Heart left ventricle (tissue), 16 donors: ENCODE measurements around the gene TALDO1. TPM values are rescaled to one million over a fixed set of nuclear protein-coding genes. Genes with fewer than 3 reads are reported as not detected.

ENCODE experiments used
- ATAC-seq, 4 donors: fragments of 200-7000 bp; cut with Tn5 transposase; one replicate each; pipeline ENCODE4 v1.9.1; 2020 to 2022; ENCODE audit warnings: moderate library complexity in 4 of 4, mild to moderate bottlenecking in 3 of 4, moderate number of reproducible peaks in 1 of 4
- DNase-seq, 5 donors: peaks; one replicate each; pipeline ENCODE4 v3.0.0-alpha.2; 2020
- H3K27ac ChIP-seq, 12 donors: fragments of 200-600 bp; sonication (generic) in 4 of 12; one replicate each; pipeline versions ENCODE4 v1.5.0 to v1.8.0; 2016 to 2022; ENCODE audit warnings: mild to moderate bottlenecking in 2 of 12
- H3K27me3 ChIP-seq, 9 donors: fragments of 200-600 bp; sonication (generic) in 2 of 9; one replicate each; pipeline versions ENCODE4 v1.5.1 to v1.8.0; 2016 to 2022; ENCODE audit warnings: mild to moderate bottlenecking in 3 of 9
- H3K36me3 ChIP-seq, 9 donors: fragments of 200-600 bp; sonication (generic) in 2 of 9; one replicate each; pipeline versions ENCODE4 v1.5.0 to v1.8.0; 2018 to 2022; ENCODE audit warnings: mild to moderate bottlenecking in 2 of 9
- H3K4me1 ChIP-seq, 12 donors: fragments of 200-600 bp; sonication (generic) in 4 of 12; one replicate each; pipeline versions ENCODE4 v1.5.0 to v1.8.0; 2016 to 2022; ENCODE audit warnings: mild to moderate bottlenecking in 3 of 12
- H3K4me3 ChIP-seq, 12 donors: fragments of 200-600 bp; sonication (generic) in 4 of 12; one replicate each; pipeline versions ENCODE4 v1.5.0 to v1.8.0; 2017 to 2022; ENCODE audit warnings: mild to moderate bottlenecking in 9 of 12, moderate library complexity in 4 of 12
- H3K9me3 ChIP-seq, 12 donors: fragments of 200-600 bp; sonication (generic) in 4 of 12; one replicate each; pipeline versions ENCODE4 v1.5.0 to v1.8.0; 2016 to 2022; ENCODE audit warnings: mild to moderate bottlenecking in 1 of 12
- POLR2A ChIP-seq, 2 donors: fragments of 450-650 bp; IDR thresholded peaks; one replicate each; pipeline ENCODE4 v1.6.1; 2017; ENCODE audit warnings: antibody characterized with exemption in 2 of 2, mild to moderate bottlenecking in 2 of 2, moderate library complexity in 2 of 2
- WGBS, 4 donors: extraction: QIAGEN DNeasy Blood & Tissue Kit in 2 of 4; methylation state at CpG; one replicate each; pipeline versions ENCODE4 v1.1.5 to v1.1.7; 2013 to 2018; 5-methylcytosine and 5-hydroxymethylcytosine counted together
- intact Hi-C, 10 donors: fragments of 100-400 bp; cut with DNase I; formaldehyde crosslinking; loops; one replicate each; pipeline versions ENCODE4 v1.11.1 to v1.14.2; 2022
- polyA plus RNA-seq, 2 donors: library from polyadenylated mRNA; stranded (reverse); fragments of 200-250 nt; gene quantifications; one replicate each; pipeline ENCODE4 v1.2.3, GENCODE V29; 2013
- total RNA-seq, 9 donors: library from RNA; depleted of rRNA in 2 of 9; stranded (reverse); fragments of >200 nt in 2 of 9; fragmentation: NEBNext Ultra II Directional in 3 of 9; extraction: Animal tissue kit (Norgen Biotek cat#: 25700) in 3 of 9; gene quantifications; one replicate each; pipeline versions ENCODE4 v1.1.0 to v1.2.4, GENCODE V29; 2016 to 2023
- TF ChIP-seq, protein P1 (sequence below), 12 donors: fragments of 200-600 bp; sonication (generic) in 4 of 12; IDR thresholded peaks; one replicate each; pipeline versions ENCODE4 v1.5.0 to v1.8.0; 2018 to 2022; ENCODE audit warnings: antibody characterized with exemption in 12 of 12, mild to moderate bottlenecking in 5 of 12
- donor health status: ischemic (EF 13 %, LVEDD 7.1; RV severe dilation, severe dysfunction).
- donor health status: healthy with polysubstance abuse.
- donor health status: DM: no; HTN: yes; CAD: no.
- donor health status: DM: no; HTN: no; CAD: no.
- donor health status: ischemic (EF 25% LVEDD 6.9; RV normal size, moderate dysfunction).
- donor health status: ischemic (EF 25% LVEDD 5.7; RV mildly dilated, moderate dysfunction).
- donor health status: healthy.
- donor health status: DM: yes; HTN: yes; CAD: no.
- donor health status: ischemic (EF 35%, LVEDD 5.7; RV mildly dilated, moderate dysfunction).
- donor health status: nonischemic (EF 11% LVEDD 7.7; RV severe dilation, severe dysfunction).
- donor health status: DM: yes; HTN: yes; CAD: no.
- donor health status: PGD.
- donor health status: ischemic (EF 29% LVEDD 5.4; RV normal size, mild dysfunction).
- donor health status: nonischemic (EF 23%, LVEDD 6.1; RV moderate dilation, normal function).

The TALDO1 gene
- total and polyA plus RNA-seq, 11 donors = 66.9 to 145 (median 105) TPM

DNA sequence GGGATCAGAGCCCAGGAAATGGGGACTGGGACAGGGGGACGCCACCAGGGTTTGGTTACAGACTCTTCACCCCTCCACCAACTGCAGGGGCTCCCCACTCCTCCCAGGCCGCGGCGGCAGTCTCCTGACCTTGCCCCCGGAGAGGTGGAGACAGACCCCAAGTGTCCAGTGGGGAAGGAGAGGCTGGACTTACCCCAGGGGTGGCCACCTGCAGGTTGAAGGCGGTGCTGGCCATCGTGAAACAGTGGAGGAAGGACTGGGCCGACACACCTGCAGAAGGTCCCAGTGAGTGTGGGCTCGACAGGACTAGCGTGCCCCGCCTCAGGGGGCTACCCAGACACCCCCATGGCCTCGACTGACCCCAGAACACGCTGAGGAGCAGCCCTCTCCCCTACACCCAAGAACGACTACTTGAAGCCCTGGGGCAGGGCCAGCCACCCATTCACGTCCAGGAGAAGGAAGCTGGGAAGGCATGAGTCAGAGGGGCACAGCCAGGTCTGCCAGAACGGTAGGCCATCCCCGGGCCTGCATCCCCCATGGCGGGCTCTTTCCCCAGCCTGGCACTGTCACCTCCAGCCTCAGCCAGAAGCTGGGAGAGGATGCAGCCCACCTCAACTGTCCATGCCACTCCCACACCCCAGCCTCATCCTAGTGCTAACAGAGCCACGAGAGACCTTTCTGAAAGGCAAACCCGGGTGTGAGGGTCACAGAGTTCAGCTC is 27.8 kb downstream of the TALDO1 start:
- DNase-seq (peak in 1 of 5 donors; percentile 16), ATAC-seq (no peak)
- Histone ChIP-seq H3K27me3 (no peaks in the 10 kb centered on the region), H3K4me3 (peak overlapping the region in 1 of 12 donors; percentile 90), H3K36me3 (peaks cover 0 to 48% (median 30%) of the 10 kb centered on the region in 9 donors), H3K27ac (no peak overlapping the region), H3K4me1 (peaks cover 0 to 44% (median 27%) of the 10 kb centered on the region in 12 donors), H3K9me3 (no peaks in the 10 kb centered on the region)
- intact Hi-C loops = no loop called here
- TF ChIP-seq POLR2A (IDR thresholded peaks at IDR 0.05) = no peak
- TF ChIP-seq, protein P1, sequence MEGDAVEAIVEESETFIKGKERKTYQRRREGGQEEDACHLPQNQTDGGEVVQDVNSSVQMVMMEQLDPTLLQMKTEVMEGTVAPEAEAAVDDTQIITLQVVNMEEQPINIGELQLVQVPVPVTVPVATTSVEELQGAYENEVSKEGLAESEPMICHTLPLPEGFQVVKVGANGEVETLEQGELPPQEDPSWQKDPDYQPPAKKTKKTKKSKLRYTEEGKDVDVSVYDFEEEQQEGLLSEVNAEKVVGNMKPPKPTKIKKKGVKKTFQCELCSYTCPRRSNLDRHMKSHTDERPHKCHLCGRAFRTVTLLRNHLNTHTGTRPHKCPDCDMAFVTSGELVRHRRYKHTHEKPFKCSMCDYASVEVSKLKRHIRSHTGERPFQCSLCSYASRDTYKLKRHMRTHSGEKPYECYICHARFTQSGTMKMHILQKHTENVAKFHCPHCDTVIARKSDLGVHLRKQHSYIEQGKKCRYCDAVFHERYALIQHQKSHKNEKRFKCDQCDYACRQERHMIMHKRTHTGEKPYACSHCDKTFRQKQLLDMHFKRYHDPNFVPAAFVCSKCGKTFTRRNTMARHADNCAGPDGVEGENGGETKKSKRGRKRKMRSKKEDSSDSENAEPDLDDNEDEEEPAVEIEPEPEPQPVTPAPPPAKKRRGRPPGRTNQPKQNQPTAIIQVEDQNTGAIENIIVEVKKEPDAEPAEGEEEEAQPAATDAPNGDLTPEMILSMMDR (IDR thresholded peaks at IDR 0.05) = no peak
- WGBS, 4 donors = 74 to 81% (median 79%) methylated on average over 17 to 20 of the region's 20 CpGs

DNA sequence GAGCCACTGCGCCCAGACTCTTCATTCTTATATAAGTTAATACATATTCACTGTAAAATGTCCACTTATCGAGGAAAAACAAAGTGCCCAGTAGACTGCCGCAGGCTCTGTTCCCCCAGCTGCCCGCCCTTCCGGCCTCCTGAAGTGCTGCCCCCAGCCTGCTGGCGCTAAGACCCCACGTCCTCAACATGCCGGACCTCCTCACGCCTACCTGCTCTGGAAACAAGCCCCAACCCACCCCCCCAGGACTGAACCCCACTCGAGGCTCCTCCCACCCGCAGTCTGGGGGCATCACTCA is 28.9 kb downstream of the TALDO1 start:
- TF ChIP-seq, protein P1 (IDR thresholded peaks at IDR 0.05) = no peak
- TF ChIP-seq POLR2A (IDR thresholded peaks at IDR 0.05) = no peak
- Histone ChIP-seq H3K9me3 (no peaks in the 10 kb centered on the region), H3K36me3 (peaks cover 0 to 36% (median 18%) of the 10 kb centered on the region in 9 donors), H3K27me3 (no peaks in the 10 kb centered on the region), H3K27ac (peak overlapping the region in 4 of 12 donors; percentile 69 to 94 (median 88)), H3K4me3 (peak overlapping the region; percentile 53 to 100 (median 92)), H3K4me1 (peaks cover 0 to 44% (median 27%) of the 10 kb centered on the region in 12 donors)
- DNase-seq = no peak
- WGBS, 4 donors = 33 to 45% (median 37%) methylated on average over 11 of the region's 11 CpGs
- intact Hi-C loops = no loop called here
- no peak for ATAC-seq

DNA sequence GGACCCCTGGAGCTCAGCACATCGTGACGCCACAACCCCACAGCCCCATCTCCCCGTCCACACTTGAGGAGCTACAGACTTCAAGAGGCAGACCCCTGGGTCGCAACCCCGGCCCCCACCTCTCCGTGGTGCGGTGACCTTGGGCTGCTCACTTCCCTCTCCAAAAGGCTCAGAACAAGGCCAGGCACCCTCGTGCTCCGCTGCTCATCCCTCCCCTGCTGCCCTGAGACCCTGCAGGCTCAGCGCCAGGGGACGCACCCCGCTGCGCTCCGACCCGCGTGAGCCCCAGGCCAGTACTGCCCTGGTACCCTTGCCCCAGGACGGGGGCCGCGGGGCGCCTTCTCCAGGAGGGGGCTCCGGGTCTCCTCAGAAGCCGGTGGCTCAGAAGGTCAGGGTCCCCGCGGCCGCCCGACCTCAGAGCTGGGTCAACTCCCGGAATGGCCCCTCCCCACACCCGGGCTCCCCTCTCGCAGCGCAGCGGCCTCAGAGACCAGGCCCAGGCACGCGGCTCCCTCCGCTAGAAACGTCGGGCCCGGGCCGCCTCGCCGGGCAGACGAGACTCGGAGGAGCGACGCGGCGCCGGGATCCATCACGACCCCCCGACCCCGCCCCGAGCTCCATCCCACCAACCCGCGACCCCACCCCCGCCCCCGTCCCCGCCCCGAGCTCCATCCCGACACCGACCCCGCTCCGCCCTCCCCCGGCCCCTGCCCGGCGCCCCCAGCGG is 29.5 kb downstream of the TALDO1 start:
- H3K4me1 ChIP-seq = peaks cover 0 to 44% (median 27%) of the 10 kb centered on the region in 12 donors
- no peaks in the 10 kb centered on the region for H3K9me3 ChIP-seq
- H3K4me3 ChIP-seq = peak overlapping the region; percentile 53 to 100 (median 92)
- intact Hi-C loops = loop anchor here in 1 of 10 donors (1.0 kb wide), 1 partner anchor 22 kb away; the partner anchor contains the start of gene SLC25A22
- no peaks in the 10 kb centered on the region for H3K27me3 ChIP-seq
- H3K36me3 ChIP-seq = peaks cover 0 to 31% (median 14%) of the 10 kb centered on the region in 9 donors
- 1 to 2% (median 2%) methylated on average over 31 to 65 of the region's 65 CpGs for WGBS, 4 donors
- TF ChIP-seq POLR2A (IDR thresholded peaks at IDR 0.05) = no peak
- TF ChIP-seq, protein P1 (IDR thresholded peaks at IDR 0.05) = no peak
- peak in 3 of 5 donors; percentile 30 to 67 (median 32) for DNase-seq
- ATAC-seq = peak in 2 of 4 donors; percentile 34 to 58
- H3K27ac ChIP-seq = peak overlapping the region; percentile 22 to 94 (median 84)
